Measurements from ENCODE around the gene TPRX1. TPM values are rescaled to one million over a fixed set of nuclear protein-coding genes. Genes with fewer than 3 reads are reported as not detected.
"Not testable (repeated sequence)": the region's sequence is repeated elsewhere in the genome, so short reads cannot be mapped to it uniquely, and the experiment has no call there.

The TPRX1 gene
- total RNA-seq, 3 donors from 2014 or later (not counting 1 experiment from before 2014, with no cell fraction given) = not detected

DNA sequence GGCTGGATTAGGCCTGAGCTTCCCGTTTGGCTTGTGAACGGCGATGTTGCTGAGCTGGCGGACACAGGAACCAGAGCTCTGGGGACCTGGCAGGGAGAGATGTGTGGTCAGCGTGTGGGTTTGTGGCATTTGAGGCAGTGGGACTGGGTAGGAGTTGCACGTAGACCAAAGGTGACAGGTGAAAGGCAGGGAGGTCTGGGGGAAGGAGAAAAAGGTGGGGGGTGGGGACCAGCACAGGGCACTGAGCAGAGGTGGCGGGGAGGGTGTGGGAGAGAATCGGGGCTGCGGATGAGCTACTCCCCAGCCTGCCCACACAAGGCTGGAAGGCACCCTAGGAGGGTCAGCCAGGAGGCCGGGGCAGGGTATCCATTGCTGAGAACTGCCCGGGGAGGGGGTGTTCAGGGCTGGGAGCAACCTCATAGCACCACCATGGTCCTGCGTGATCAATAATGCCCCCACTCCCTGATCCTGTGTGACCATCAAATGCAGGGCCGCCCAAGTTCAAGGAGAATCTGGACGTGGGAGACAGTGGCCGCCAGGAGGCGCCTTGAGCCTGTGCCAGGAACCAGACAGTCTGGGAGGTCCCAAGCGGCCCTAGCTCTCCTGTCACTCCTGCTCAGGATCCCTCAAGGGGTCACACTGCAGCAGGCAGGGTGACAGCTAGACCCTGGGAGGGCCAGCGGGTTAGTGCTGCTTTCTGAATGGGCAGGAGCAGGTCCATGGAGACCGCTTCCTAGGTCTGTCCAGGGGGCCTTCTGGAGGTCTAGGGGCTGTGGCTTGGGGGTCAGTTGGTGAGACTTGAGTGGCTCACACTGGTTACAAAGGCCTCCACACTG, 38.6 kb downstream of the TPRX1 start:
- 53% methylated on average over 19 of the region's 19 CpGs for WGBS (ENCODE audit: insufficient coverage)
- Histone ChIP-seq H3K4me1 (ENCODE audit: control insufficient read depth, insufficient read depth, low read length) (no peaks in the 10 kb centered on the region), H3K36me3 (ENCODE audit: control insufficient read depth, insufficient read depth, low read length) (no peaks in the 10 kb centered on the region), H3K4me3 (ENCODE audit: low read length) (no peak overlapping the region), H3K27ac (ENCODE audit: low read length) (no peak overlapping the region), H3K27me3 (ENCODE audit: control insufficient read depth, insufficient read depth, low read length) (no peaks in the 10 kb centered on the region), H3K9me3 (ENCODE audit: control insufficient read depth, insufficient read depth, low read length) (no peaks in the 10 kb centered on the region)
- H3K4me1 Mint-ChIP-seq = peaks cover 0 to 5% of the 10 kb centered on the region in 2 donors
- no peaks in the 10 kb centered on the region for H3K9me3 Mint-ChIP-seq
- no peak overlapping the region for H3K4me3 Mint-ChIP-seq
- H3K27me3 Mint-ChIP-seq (ENCODE audit: low read depth in 2 of 2) = no peaks in the 10 kb centered on the region
- H3K27ac Mint-ChIP-seq = no peak overlapping the region
- peak; percentile 46 to 62 (median 58) for ATAC-seq
- TF ChIP-seq, protein P1, sequence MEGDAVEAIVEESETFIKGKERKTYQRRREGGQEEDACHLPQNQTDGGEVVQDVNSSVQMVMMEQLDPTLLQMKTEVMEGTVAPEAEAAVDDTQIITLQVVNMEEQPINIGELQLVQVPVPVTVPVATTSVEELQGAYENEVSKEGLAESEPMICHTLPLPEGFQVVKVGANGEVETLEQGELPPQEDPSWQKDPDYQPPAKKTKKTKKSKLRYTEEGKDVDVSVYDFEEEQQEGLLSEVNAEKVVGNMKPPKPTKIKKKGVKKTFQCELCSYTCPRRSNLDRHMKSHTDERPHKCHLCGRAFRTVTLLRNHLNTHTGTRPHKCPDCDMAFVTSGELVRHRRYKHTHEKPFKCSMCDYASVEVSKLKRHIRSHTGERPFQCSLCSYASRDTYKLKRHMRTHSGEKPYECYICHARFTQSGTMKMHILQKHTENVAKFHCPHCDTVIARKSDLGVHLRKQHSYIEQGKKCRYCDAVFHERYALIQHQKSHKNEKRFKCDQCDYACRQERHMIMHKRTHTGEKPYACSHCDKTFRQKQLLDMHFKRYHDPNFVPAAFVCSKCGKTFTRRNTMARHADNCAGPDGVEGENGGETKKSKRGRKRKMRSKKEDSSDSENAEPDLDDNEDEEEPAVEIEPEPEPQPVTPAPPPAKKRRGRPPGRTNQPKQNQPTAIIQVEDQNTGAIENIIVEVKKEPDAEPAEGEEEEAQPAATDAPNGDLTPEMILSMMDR (IDR thresholded peaks at IDR 0.05) = peak; percentile 53
- no peaks in the 10 kb centered on the region for H3K36me3 Mint-ChIP-seq
- intact Hi-C loops (cut with micrococcal nuclease) = loop anchor here (2.0 kb wide), 1 partner anchor 23 kb away; no protein-coding TSS in a partner anchor
- DNase-seq = peak in 1 of 2 donors; percentile 69

DNA sequence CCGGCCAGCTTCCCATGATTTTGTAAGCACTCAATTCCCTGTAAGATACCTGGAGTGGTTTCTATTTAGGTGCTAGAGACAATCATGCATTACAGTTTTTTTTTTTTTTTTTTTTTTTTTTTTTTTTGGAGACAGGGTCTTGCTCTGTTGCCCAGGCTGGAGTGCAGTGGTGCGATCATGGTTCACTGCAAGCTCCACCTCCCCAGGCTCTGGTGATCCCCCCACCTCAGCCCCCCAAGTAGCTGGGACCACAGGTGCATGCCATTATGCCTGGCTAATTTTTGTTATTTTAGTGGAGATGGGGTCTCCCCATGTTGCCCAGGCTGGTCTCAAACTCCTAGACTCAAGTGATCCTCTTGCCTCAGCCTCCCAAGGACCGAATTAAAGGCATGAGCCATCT, 39.6 kb downstream of the TPRX1 start:
- H3K9me3 ChIP-seq (ENCODE audit: control insufficient read depth, insufficient read depth, low read length); H3K27me3 ChIP-seq (ENCODE audit: control insufficient read depth, insufficient read depth, low read length); H3K4me1 Mint-ChIP-seq; H3K27ac Mint-ChIP-seq; H3K9me3 Mint-ChIP-seq; H3K36me3 Mint-ChIP-seq; DNase-seq; H3K36me3 ChIP-seq (ENCODE audit: control insufficient read depth, insufficient read depth, low read length); ATAC-seq; H3K4me3 ChIP-seq (ENCODE audit: low read length); H3K4me3 Mint-ChIP-seq; H3K4me1 ChIP-seq (ENCODE audit: control insufficient read depth, insufficient read depth, low read length); intact Hi-C loops (cut with micrococcal nuclease); H3K27me3 Mint-ChIP-seq (ENCODE audit: low read depth in 2 of 2); H3K27ac ChIP-seq (ENCODE audit: low read length): not testable (repeated sequence)
- WGBS (ENCODE audit: insufficient coverage) = 85% methylated on average over 3 of the region's 3 CpGs

DNA sequence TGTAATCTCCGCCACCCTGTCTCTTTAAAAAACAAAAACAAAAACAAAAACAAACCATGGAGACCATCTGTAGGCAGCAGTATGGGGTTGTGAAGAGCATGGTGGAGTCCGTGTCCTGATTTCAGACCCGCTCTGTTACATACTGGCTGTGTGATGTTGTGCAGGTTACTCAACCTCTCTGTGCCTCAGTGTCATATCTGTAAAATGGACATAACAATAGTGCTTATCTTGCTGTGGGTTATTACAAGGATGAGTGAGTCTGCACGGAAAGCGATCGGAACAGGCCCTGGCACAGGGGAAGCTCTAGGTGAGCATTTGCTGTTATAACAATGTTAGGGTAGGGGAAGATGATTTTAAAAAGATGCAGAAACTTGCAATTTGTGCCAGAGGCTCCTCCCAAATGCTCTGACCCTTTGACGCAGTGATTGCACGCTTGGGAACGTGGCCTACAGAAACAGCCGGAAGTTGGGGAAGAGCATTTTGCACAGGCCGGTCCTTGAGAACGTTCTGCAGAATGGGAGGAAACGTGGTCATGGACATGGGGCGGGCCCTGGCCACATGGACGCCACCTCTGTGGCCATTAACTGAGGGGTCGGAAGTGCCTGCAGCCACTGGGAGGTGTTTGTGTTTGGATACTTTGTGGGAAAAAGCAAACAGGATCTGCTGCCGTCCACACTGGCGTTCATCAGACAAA, 41.6 kb downstream of the TPRX1 start:
- Histone ChIP-seq H3K27me3 (ENCODE audit: control insufficient read depth, insufficient read depth, low read length) (no peaks in the 10 kb centered on the region), H3K9me3 (ENCODE audit: control insufficient read depth, insufficient read depth, low read length) (no peaks in the 10 kb centered on the region), H3K4me3 (ENCODE audit: low read length) (no peak overlapping the region), H3K36me3 (ENCODE audit: control insufficient read depth, insufficient read depth, low read length) (peaks cover 6% of the 10 kb centered on the region), H3K27ac (ENCODE audit: low read length) (no peak overlapping the region), H3K4me1 (ENCODE audit: control insufficient read depth, insufficient read depth, low read length) (no peaks in the 10 kb centered on the region)
- no peaks in the 10 kb centered on the region for H3K27me3 Mint-ChIP-seq (ENCODE audit: low read depth in 2 of 2)
- peaks cover 11% of the 10 kb centered on the region for H3K36me3 Mint-ChIP-seq
- DNase-seq = peak in 1 of 2 donors; percentile 5
- H3K9me3 Mint-ChIP-seq = peaks cover 2 to 3% of the 10 kb centered on the region in 2 donors
- TF ChIP-seq, protein P1 (IDR thresholded peaks at IDR 0.05) = no peak
- peaks cover 0 to 5% of the 10 kb centered on the region in 2 donors for H3K4me1 Mint-ChIP-seq
- H3K27ac Mint-ChIP-seq = no peak overlapping the region
- no peak for ATAC-seq
- H3K4me3 Mint-ChIP-seq = no peak overlapping the region
- intact Hi-C loops (cut with micrococcal nuclease) = no loop called here
- 89% methylated on average over 16 of the region's 18 CpGs for WGBS (ENCODE audit: insufficient coverage)

DNA sequence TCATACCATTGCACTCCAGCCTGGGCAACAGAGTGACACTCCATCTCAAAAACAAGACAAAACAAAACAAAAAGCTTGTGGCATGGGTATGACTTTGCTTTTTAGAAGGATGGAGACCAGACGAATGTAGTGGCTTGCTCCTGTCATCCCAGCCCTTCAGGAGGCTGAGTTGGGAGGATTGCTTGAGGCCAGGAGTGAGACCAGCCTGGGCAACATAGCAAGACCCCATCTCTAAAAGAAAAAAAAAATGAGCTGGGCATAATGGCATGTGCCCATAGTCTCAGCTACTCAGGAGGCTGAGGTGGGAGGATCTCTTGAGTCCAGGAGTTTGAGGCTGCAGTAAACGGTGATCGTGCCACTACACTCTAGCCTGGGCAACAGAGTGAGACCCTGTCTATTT, 42.2 kb downstream of the TPRX1 start:
- peaks cover 0 to 5% of the 10 kb centered on the region in 2 donors for H3K4me1 Mint-ChIP-seq
- H3K27me3 Mint-ChIP-seq (ENCODE audit: low read depth in 2 of 2) = no peaks in the 10 kb centered on the region
- DNase-seq (peak in 1 of 2 donors; percentile 4), ATAC-seq (no peak)
- no peak overlapping the region for H3K27ac ChIP-seq (ENCODE audit: low read length)
- H3K9me3 Mint-ChIP-seq = peaks cover 2 to 3% of the 10 kb centered on the region in 2 donors
- H3K36me3 ChIP-seq (ENCODE audit: control insufficient read depth, insufficient read depth, low read length) = peaks cover 9% of the 10 kb centered on the region
- H3K27me3 ChIP-seq (ENCODE audit: control insufficient read depth, insufficient read depth, low read length) = no peaks in the 10 kb centered on the region
- H3K4me1 ChIP-seq (ENCODE audit: control insufficient read depth, insufficient read depth, low read length) = no peaks in the 10 kb centered on the region
- no peak overlapping the region for H3K4me3 Mint-ChIP-seq
- no peak overlapping the region for H3K4me3 ChIP-seq (ENCODE audit: low read length)
- intact Hi-C loops (cut with micrococcal nuclease) = no loop called here
- H3K27ac Mint-ChIP-seq = no peak overlapping the region
- TF ChIP-seq, protein P1 (IDR thresholded peaks at IDR 0.05) = no peak
- H3K9me3 ChIP-seq (ENCODE audit: control insufficient read depth, insufficient read depth, low read length) = no peaks in the 10 kb centered on the region
- 84% methylated on average over 2 of the region's 3 CpGs for WGBS (ENCODE audit: insufficient coverage)
- peaks cover 11% of the 10 kb centered on the region for H3K36me3 Mint-ChIP-seq

All from natural killer cell (primary cell).